LoVo (cell line): ENCODE data around the gene PXT1.

Experiments used
- DNase-seq: peaks from one replicate; pipeline ENCODE4 v3.0.0-alpha.2; 2016; ENCODE audit warnings: low spot score

PXT1 gene

GRCh38 chr6:36387440-36388303 is 55.0 kb downstream of the PXT1 start, which contains the start of gene ETV7:
TSS of gene ETV7 (minus strand) at chr6:36387669. CDS start at chr6:36387541, 128 bp downstream.
- peak; percentile 64 for DNase-seq

- DNase-seq: peak; percentile 73
Observed at GRCh38 chr6:36386495-36387439, 55.9 kb downstream of the PXT1 start.

GRCh38 chr6:36384095-36384494 is 58.6 kb downstream of the PXT1 start:
- no peak for DNase-seq

GRCh38 chr6:36383606-36384005 is 59.0 kb downstream of the PXT1 start:
- no peak for DNase-seq

GRCh38 chr6:36382976-36383375 is 59.7 kb downstream of the PXT1 start:
- DNase-seq: no peak

GRCh38 chr6:36381502-36382389 is 60.9 kb downstream of the PXT1 start:
- no peak for DNase-seq

- DNase-seq: no peak
Observed at GRCh38 chr6:36380166-36380565, 62.5 kb downstream of the PXT1 start.

- no peak for DNase-seq
Observed at GRCh38 chr6:36378936-36379335, 63.7 kb downstream of the PXT1 start.

GRCh38 chr6:36378243-36378920 is 64.3 kb downstream of the PXT1 start:
- no peak for DNase-seq

- no peak for DNase-seq
Observed at GRCh38 chr6:36377594-36377993, 65.1 kb downstream of the PXT1 start.

GRCh38 chr6:36376742-36377141 is 65.9 kb downstream of the PXT1 start:
- no peak for DNase-seq

GRCh38 chr6:36376183-36376582 is 66.5 kb downstream of the PXT1 start:
- DNase-seq: no peak

GRCh38 chr6:36375644-36376155 is 67.0 kb downstream of the PXT1 start:
- DNase-seq: no peak

- DNase-seq: no peak
Observed at GRCh38 chr6:36374972-36375371, 67.7 kb downstream of the PXT1 start.

GRCh38 chr6:36374194-36374593 is 68.5 kb downstream of the PXT1 start:
- DNase-seq: no peak

- DNase-seq: no peak
Observed at GRCh38 chr6:36373368-36374019, 69.2 kb downstream of the PXT1 start.

GRCh38 chr6:36372088-36372487 is 70.6 kb downstream of the PXT1 start:
- DNase-seq: no peak

GRCh38 chr6:36371211-36371610 is 71.4 kb downstream of the PXT1 start:
- DNase-seq: no peak

GRCh38 chr6:36370638-36371037 is 72.0 kb downstream of the PXT1 start:
- no peak for DNase-seq
